EL (cell line): ENCODE data around the gene SDS.

Experiments used
- DNase-seq: peaks from one replicate; pipeline ENCODE4 v3.0.0-alpha.2; 2016

SDS gene

DNA sequence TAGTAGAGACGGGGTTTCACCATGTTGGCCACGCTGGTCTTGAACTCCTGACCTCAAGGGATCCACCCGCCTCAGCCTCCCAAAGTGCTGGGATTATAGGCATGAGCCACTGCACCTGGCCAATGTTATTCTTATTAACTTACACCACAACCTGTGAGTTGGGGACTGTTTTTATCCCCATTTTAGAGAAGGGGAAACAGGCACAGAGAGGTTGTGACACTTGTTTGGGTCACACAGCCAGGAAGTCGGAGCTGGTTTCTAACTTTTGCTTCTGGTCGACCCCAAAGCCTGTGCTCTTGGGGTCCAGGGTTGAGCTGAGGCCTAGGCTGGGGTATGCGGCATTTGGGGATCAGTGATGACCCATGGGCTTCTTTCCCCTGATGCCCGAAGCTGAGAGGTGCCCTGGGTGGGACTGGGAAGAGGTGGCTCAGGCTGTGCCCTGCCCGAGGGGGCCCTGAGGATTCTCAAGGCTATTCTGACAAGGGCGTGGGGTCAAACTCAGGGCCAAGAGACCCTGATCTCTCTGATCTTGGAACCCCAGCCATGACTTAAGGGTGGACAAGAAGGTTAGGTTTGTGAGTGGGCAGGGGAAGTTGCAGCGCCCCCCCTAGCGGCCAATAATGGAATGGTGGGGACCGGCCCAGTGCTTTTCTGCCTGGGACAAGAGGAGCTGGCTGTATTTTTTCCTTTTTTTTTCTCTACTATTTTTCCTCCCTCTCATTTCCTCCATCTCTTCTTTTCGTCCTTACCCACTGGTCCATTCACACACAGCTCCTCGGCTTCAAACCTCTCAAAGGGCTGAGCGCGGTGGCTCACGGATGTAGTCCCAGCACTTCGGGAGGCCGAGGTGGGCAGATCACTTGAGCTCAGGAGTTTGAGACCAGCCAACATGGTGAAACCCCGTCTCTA is 21.5 kb upstream of the SDS start:
- peak; percentile 49 for DNase-seq

DNA sequence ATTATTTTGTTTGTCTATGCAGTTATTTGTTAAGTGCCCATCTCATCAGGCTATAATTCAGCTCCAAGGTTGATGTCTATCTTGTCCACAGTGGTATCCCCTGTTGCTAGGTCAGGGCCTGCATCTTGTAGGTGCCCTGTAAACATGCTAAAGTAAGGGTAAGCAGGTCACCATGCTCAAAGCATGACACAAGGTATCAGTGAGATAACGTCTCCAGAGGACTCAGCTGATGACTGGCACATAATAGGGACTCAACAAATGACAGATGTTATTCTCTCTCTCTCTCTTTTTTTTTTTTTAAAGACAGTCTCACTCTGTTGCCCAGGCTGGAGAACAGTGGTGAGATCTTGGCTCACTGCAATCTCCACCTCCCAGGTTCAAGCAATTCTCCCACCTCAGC is 20.8 kb upstream of the SDS start:
- DNase-seq = no peak

DNA sequence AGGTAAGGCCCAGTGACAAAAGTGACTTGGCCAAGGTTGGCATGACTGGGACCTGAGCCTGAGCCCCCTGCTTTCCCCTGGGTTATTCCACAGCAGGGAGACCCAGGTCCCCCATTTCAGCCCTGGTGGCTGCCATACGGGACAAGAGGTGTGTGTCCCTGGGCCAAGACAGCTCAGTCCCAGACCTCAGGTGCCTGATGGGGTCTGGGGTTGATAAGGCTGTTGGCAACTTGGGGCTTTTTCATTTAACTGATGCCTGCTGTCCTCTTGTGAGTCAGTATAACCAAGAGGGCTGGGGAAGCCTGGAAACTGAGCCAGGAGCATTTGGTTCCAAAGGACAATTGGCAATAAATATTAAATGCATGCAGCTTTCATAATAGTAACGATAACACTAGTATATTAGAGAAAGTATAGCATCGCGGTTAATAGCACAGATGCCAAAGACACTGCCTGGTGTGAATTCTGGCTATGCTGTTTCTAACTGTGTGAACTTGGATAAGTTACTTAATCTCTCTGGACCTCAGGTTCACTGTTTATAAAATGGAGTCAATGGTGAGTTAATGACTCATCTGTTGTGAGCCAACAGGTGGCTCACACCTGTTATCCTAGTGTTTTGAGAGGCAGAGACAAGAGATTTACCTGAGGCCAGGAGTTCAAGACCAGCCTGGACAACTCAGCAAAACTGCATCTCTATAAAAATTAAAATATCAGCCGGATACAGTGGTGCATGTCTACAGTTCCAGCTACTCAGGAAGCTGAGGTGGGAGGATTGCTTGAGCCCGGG is 19.4 kb upstream of the SDS start:
- no peak for DNase-seq

DNA sequence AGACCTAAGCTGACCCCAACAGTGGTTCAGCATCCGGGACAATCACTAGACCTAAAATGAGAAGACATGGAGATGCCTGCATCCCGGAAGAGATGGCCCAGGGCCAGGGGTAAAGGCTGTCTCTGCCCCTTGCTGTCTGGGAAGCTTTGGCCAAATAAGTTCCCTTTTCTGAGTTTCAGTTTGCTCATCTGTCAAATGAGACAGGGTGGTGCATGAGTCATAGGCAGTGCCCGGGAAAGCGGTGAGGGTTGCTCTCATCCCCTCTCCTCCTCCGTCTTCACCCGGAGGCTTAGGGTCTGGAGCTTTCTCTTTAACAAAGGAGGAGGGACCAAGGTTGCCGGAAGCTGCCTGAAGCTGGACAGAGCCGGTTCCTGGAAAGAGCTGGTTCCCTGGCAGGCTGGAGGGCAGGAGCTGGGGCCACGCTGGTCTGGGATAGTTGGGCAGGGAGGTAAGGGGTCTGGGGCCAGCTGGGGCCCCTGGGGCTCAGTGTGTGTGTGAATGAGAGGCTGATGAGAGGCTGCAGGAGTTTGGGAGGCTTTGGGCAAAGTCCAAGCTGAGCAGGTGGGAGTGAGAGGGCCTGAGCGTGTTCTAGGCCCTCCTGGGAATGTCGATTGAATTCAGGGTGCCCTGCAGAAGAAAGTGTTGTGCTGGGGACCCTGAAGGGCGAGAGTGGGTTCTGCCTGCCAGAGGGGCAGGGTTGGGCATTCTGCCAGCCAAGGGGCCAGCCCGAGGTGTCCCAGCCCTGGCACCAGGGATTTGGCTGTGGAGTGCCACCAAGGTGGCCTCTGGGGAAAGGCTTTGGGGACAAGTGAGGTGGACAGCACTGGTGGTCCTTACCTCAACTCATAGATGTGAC is 18.6 kb upstream of the SDS start, which contains the start of gene SDSL:
TSS of gene SDSL (plus strand) at position 351 of the 856 bp plus-strand sequence. CDS start 5,603 bp downstream, outside the sequence.
- DNase-seq = peak; percentile 94

DNA sequence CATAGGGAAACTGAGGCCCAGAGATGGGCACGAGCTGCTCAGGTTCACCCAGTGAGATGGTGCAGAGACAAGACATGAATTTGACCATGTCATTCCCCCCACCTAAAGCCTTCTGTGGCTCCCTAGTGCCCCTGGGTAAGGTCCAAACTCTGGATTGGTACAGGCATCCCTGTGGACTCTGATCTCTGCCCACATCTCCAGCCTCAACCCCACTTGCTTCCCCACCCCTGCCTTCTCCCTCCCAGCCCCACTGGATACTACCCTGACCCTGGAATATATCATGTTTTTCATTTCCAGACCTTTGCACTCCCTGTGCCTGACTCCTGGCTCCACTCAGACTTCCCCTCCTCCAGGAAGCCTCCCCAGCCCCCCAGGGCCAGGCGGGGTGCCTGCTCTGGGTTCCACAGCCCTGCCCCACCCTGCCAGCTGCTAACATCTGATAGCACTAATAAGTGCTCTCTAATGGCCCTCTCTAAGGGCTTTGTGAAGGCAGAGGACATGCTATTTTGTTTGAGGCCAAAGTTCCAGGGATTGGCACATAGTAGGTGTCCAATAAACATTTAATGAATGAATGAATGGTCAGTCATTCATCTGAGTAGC is 17.4 kb upstream of the SDS start:
- no peak for DNase-seq

DNA sequence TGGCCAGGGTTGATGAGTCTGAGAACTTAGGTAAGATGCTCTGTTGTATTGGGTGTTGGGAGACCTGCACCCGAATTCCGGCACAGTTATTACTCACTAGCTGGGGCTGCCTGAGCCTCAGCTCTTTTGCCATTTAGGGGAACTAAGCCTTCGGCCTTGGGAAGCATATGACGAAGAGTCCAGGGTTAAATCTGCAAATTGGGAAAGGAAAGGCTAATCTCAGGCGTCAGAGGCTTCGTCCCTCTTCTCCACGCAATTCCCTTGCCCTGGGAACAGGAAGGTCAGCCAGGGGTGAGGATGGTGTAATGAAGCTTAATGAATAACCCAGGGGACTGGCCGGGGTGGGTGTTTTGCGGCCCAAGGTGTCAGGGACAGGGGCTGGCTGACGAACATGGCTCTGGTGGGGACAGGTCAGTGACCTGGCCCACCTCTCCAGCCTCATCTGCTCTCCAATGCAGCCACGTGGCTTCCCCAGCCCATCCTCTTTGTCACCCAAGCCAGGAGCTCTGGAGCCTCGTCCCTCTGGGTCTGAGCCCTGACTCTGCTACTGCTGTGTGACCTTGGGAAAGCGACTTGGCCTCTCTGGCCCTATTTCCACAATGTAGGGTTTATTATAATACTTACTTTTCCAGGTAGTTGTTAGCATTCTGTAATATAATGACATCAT is 14.7 kb upstream of the SDS start:
- DNase-seq = no peak

DNA sequence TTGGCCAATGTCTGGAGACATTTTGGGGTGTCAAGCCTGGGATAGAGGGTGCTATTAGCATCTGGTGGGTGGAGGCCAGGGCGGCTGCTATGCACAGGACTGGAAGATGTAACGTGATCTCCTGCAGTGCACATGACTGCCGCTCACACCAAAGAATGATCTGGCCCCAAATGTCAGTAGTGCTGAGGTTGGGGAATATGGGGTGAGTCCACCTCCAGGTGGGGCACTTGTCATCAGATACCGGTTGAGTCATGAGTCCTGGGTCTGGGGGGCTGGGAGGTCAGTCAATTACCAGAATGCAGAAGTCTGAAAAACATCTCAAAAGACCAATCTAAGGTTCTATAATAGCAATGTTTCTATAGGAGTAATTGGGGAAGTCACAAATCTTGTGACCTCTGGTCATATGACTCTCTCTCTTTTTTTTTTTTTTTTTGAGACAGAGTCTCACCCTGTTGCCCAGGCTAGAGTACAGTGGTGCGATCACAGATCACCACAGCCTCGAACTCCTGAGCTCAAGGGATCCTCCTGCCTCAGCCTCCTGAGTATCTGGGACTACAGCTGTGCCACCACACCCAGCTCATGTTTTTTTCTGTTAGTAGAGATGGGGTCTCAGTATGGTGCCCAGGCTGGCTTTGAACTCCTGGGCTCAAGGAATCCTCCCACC is 12.5 kb upstream of the SDS start:
- DNase-seq = no peak

DNA sequence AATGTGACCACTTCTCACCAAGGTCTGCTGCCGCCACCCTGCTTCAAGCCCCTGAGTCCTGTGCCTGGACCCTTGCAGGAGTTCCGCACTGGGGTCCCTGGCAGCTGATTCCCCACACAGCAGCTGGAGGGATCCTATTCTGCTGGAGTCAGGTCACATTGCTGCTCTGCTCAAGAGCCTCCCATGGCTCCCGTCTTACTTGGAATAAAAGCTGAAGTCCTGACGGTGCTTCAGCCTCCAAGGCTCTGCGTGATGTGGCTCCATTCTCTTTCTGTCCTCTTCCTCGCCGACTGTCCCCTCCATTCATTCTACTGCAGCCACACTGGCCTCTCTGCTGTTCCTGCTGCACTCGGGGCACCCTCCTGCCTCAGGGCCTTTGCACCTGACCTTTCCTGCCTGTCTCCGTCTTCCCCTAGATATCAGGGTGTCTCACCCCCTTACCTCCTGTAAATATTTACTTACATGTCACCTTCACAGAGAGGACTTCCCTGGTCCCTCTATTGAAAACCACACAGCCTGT is 10.9 kb upstream of the SDS start:
- DNase-seq = no peak

DNA sequence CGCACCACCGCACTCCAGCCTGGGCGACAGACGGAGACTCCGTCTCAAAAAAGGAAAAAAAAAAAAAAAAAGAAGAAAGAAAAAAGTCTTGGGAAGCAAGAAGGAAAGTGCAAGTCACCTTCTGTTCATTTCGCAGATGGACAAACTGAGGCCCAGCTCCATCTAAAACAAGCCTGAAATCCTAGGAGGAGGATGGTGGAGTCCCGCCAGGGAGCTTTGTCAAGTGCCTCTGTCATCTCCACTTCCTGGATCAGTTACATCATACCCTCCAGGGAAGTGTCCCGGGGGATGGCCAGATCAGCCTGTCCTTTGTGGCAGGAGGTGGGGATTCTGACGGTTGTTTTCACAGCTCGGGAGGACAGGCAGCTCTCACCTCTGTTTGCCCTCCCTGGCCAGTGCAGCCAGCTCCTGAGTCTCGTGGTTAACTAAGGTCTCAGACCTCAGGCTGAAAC is 9.8 kb upstream of the SDS start:
- DNase-seq = peak; percentile 38

DNA sequence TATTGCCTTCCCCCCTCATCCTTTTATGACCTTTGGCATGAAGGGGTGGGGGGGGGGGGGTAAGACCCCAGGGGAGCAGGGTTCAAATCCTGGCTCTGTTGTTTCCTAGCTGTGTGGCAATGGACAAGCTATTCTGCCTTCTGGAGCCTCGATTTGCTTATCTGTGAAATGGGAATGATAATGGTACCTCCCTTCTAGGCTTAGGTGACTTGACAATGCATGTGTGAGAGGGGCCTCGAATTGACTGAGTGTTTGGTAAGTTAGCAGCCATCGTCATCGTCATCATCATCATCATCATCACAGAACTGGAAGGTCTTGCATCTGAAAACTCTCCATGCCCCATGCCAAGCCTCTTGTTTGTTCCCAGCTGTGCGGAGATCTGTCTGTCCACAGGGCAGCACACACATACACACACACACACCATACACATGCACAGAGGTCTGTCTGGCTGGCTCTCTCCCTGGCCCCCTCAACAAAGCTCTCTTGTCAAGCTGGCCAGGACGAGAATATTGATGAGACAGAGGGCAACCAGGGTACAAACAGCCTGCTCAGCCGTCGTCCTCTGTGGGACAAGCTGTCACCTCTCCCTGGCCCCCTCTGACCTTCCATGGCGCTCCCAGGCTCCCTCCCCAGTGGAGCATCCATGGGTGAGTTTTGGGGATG is 5.9 kb upstream of the SDS start:
- DNase-seq = no peak

DNA sequence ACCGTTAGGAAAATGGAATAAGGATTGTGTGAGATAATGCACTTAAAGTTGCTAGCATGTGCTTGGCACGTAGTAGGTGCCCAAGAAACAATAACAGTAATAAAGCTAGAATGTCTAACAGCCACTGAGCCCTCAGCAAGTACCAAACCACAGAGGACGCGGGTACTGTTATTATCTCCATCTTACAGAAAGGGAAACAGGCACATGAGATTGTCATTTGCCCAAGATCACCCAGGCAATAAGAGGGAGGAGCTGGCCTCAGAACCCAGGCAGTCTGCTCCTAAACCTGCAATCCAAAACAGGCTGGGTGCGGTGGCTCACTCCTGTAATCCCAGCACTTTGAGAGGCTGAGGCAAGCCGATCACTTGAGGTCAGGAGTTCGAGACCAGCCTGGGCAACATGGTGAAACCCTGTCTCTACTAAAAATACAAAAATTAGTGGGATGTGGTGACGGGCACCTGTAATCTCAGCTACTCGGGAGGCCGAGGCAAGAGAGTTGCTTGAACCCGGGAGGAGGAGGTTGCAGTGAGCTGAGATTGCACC is 5.1 kb upstream of the SDS start:
- DNase-seq = no peak

DNA sequence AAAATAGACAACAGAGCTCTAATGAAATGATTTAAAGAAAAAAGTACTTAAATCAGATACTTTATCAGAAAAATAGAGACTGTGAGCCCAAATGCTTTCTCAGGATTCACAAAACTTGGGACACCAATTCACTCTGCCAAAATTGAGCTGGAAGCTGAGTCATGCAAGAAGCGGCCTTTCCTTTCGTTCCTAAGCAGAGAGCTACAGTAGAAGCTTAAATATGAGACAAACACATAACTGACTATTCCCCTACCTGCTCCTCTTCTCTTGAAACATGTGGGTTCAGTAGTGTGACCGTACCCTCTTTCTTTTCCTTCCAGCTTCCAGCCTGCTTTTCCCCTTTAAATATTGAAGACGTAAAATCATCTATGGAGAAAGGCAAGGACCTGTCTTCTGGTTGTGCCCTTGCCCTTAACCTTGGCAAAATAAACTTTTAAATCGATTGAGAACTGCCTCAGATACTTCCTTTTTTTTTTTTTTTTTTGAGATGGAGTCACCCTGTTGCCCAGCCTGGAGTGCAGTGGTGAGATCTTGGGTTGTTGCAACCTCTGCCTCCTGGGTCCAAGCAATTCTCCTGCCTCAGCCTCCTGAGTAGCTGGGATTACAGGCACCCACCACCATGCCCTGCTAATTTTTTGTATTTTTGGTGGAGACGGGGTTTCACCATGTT is 4.4 kb upstream of the SDS start:
- DNase-seq = peak; percentile 52

DNA sequence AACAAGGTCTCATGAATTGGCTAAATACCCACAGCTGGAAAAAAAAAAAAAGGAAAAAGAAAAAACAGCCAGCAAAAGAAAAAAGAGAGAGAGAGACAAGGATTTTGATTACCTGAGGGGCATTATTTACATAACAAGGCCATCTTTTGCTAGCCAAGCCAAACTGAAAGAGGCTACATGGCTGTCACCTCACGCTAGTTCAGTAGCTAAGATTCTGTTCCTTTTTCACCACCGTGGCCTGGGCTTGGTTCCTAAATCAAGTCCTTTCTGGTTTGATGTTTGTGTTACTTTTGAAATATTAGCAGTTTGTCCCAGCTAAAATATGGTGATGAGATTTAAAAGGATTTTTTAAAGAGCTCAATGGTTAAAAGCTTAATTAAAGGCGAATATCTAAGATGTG is 2.0 kb upstream of the SDS start:
- DNase-seq = no peak

DNA sequence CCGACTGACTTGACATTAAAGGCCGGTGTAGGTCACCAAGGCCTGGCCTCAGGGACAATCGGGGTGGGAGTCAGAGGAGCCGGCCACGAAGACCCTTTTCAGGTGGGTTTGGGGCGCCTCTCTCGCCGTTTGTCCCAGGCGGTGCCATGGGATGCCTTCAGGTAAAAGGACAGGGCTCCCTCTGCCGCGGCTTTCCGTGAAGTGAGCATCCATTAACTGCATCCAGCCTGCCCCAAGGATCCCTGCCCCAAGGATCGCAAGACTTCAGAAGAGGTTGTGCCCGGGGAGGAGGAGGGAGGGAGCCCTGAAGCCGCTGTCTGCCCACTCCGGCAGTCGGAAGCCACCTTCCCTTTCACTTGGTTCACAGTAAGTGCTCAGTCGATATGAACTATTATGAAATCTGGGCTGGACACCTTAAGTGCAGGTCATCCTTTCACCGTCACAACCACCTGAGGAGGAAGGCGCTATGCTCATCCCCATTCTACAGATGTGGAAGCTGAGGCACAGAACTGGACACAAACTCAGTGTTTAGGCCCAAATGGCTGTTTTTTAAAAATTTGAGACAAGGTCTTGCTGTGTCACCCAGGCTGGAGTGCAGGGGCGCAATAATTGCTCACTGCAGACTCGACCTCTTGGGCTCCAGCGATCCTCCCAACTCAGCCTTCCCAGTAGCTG is 964 bp downstream of the SDS start:
- DNase-seq = no peak

DNA sequence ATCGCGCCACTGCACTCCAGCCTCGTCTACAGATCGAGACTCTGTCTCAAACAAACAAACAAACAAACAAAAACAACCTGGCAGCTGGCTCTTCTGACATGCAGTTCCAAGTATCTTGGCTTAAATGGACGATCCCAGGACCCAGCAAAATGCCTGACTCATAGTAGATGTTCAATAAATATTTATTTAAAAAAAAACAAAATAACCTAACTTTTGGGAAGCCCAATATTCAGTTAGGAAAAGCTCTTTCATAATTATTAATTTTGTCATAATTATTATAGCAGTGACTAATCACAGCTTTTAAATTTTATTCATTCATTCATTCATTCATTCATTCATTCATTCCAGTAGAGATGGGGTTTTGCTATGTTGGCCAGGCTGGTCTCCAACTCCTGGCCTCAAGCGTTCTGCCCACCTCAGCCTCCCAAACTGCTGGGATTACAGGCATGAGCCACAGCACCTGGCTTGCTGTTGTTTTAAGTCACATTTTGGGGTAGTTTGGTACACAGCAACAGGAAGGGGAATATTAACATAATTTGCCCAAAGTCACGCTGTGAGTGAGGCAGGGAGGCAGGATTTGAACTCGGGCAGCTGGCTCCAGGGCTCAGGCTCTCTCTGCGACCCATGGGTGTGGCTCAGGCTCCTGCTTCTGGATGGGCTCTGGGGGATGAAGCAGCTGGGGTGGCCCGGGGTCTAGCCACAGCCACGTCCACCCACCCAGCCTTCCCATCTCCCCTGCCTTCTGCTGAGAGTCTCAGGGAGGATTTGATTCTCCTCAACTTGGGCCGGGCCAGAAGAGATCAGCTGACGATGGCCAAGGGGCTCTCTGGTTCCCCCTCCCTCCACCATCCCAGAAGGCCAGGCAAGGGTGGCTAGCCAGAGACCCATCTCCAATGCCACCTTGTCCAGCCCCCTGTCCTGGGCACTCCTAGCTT is 2.4 kb downstream of the SDS start:
- DNase-seq = no peak

DNA sequence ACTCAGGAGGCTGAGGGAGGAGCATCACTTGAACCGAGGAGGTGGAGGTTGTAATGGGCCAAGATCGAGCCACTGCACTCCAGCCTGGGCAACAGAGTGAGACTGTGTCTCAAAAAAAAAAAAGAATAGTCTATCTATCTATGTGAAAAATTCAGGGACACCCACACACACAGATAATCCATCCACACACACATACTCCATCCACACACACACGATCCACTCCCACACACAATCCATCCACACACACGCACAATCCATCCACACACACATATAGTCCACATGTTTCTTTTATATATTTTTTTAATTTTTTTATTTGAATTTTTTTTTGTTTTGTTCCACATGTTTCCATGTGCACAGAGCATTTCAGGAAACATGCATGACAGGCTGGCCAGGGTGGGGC is 3.3 kb downstream of the SDS start:
- no peak for DNase-seq

DNA sequence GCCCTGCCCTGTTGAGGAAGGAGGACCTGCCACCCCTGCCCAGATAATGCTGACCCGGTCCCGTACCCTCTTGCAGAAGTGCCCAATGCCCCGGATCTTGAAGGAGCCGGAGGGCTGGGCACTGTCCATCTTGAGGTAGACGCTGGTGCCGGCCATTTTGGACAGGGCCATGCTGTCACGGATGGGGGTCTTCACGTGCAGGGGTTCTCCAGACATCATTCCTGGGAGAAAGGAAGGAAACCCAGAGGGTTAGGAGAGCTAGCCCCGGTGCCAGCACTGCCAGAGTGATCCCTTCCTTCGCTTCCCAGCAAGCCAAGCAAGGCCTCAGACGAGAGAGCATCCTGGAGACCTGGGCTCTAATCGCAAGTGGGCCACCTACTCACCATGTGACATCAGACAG is 4.2 kb downstream of the SDS start:
- no peak for DNase-seq
